Psoas muscle (tissue), 8 donors: Measurements from ENCODE around the gene DMD. TPM values are rescaled to one million over a fixed set of nuclear protein-coding genes. Genes with fewer than 3 reads are reported as not detected.

ENCODE experiments used
- ATAC-seq, 4 donors: fragments of 200-7000 bp; cut with Tn5 transposase; one replicate each; pipeline ENCODE4 v1.9.1; 2020; ENCODE audit warnings: moderate library complexity in 3 of 4, mild to moderate bottlenecking in 2 of 4
- DNase-seq, 2 donors: peaks; one replicate each; pipeline ENCODE4 v3.0.0-alpha.2; 2020
- H3K27ac ChIP-seq: fragments of 200-600 bp; one replicate; pipeline ENCODE4 v1.8.0; 2022
- H3K27me3 ChIP-seq, 3 donors: fragments of 200-600 bp in 1 of 3; one replicate each; pipeline versions ENCODE4 v1.6.1 to v1.8.0; 2013 to 2022; ENCODE audit warnings: low read length in 2 of 3, mild to moderate bottlenecking in 2 of 3, moderate library complexity in 1 of 3; ENCODE audit not compliant: insufficient read depth in 3 of 3
- H3K36me3 ChIP-seq, 2 donors: fragments of 200-600 bp in 1 of 2; one replicate each; pipeline versions ENCODE4 v1.6.1 to v1.8.0; 2013 to 2022; ENCODE audit warnings: low read depth in 1 of 2, mild to moderate bottlenecking in 1 of 2, moderate library complexity in 1 of 2; ENCODE audit not compliant: insufficient read depth in 1 of 2
- H3K4me1 ChIP-seq: fragments of 200-600 bp; one replicate; pipeline ENCODE4 v1.8.0; 2022
- H3K4me3 ChIP-seq: fragments of 200-600 bp; one replicate; pipeline ENCODE4 v1.8.0; 2022; ENCODE audit warnings: mild to moderate bottlenecking
- H3K9me3 ChIP-seq: fragments of 200-600 bp; one replicate; pipeline ENCODE4 v1.8.0; 2022
- WGBS, 3 donors: extraction: QIAGEN DNeasy Blood & Tissue Kit; methylation state at CpG; one replicate each; pipeline versions ENCODE4 v1.1.6 to v1.1.7; 2013; 5-methylcytosine and 5-hydroxymethylcytosine counted together
- intact Hi-C, 2 donors: fragments of 100-400 bp; cut with DNase I; formaldehyde crosslinking; loops; one replicate each; pipeline versions ENCODE4 v1.11.0 to v1.14.2; 2022
- polyA plus RNA-seq, 3 donors: library from polyadenylated mRNA; stranded (reverse); fragments of 200-250 nt; gene quantifications; one replicate each; pipeline ENCODE4 v1.2.3, GENCODE V29; 2013
- total RNA-seq, 4 donors: library from RNA; stranded (reverse); fragmentation: NEBNext Ultra II Directional in 2 of 4; extraction: Animal tissue kit (Norgen Biotek cat#: 25700) in 2 of 4; gene quantifications; one replicate each; pipeline versions ENCODE4 v1.2.1 to v1.2.4, GENCODE V29; 2021 to 2023
- TF ChIP-seq, protein P1 (sequence below): fragments of 200-600 bp; IDR thresholded peaks from one replicate; pipeline ENCODE4 v1.8.0; 2022; ENCODE audit warnings: antibody characterized with exemption
- donor health status: healthy with polysubstance abuse.
- donor health status: DM: no; HTN: no; CAD: no; lungs with moderate emphysema.
- donor health status: Bipolar disorder and iron deficiency.
- donor health status: healthy.
- donor health status: DM: yes; HTN: yes; CAD: no.
- donor health status: DM: no; HTN: no; CAD: no.
- donor health status: DM: no; HTN: no; CAD: no.
- donor health status: DM: yes; HTN: yes; CAD: no.

Gene DMD
- total and polyA plus RNA-seq, 7 donors = 6.8 to 170 (median 86.5) TPM

DNA sequence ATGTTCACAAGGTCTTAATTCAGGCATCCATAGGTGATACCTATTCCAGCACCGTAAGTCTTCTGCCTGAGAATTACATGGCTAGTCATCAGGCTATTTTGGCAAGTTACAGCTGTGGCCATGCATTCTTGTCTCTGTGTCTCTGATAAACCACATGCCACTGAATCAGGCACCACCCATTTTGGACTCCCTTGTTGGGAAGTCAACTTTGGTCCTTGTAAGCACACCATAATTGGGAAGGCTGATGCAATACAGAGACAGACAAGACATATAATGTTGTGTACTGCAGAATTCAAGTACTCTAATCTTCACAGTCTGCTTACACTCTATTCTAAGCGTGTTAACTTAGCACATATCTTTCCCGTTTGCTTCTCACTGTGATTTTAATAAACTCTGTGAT is 1655.8 kb downstream of the DMD start:
- H3K4me3 ChIP-seq = no peak overlapping the region
- DNase-seq (no peak), ATAC-seq (peak; percentile 89 to 96 (median 90))
- H3K36me3 ChIP-seq = no peaks in the 10 kb centered on the region
- H3K27ac ChIP-seq = no peak overlapping the region
- 60 to 78% (median 65%) methylated on average over 3 of the region's 3 CpGs for whole genome bisulfite sequencing, 3 donors
- no peaks in the 10 kb centered on the region for H3K4me1 ChIP-seq
- no peaks in the 10 kb centered on the region for H3K9me3 ChIP-seq
- TF ChIP-seq, protein P1, sequence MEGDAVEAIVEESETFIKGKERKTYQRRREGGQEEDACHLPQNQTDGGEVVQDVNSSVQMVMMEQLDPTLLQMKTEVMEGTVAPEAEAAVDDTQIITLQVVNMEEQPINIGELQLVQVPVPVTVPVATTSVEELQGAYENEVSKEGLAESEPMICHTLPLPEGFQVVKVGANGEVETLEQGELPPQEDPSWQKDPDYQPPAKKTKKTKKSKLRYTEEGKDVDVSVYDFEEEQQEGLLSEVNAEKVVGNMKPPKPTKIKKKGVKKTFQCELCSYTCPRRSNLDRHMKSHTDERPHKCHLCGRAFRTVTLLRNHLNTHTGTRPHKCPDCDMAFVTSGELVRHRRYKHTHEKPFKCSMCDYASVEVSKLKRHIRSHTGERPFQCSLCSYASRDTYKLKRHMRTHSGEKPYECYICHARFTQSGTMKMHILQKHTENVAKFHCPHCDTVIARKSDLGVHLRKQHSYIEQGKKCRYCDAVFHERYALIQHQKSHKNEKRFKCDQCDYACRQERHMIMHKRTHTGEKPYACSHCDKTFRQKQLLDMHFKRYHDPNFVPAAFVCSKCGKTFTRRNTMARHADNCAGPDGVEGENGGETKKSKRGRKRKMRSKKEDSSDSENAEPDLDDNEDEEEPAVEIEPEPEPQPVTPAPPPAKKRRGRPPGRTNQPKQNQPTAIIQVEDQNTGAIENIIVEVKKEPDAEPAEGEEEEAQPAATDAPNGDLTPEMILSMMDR = no peak
- no peaks in the 10 kb centered on the region for H3K27me3 ChIP-seq
- intact Hi-C loops = no loop called here

DNA sequence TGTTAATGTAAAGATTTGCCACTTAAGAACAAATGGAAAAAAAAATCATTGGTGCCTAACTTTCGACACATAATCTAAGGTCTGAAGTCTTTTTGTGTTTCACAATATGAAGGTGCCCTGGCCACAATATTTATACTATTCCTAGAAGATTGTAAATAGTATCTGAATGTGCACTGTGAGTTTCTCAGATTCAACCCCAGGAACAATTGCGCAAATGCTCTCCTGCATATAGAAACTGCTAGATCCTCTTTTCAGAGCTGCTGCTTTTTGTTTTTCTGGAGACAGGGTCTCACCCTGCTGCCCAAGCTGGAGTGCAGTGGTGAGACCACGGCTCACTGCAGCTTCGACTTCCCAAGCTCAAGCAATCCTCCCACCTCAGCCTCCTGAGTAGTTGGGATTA is 1659.4 kb downstream of the DMD start:
- no peaks in the 10 kb centered on the region for H3K27me3 ChIP-seq
- ATAC-seq = no peak
- DNase-seq = no peak
- no peaks in the 10 kb centered on the region for H3K9me3 ChIP-seq
- H3K27ac ChIP-seq = no peak overlapping the region
- H3K4me1 ChIP-seq = no peaks in the 10 kb centered on the region
- TF ChIP-seq, protein P1 = no peak
- intact Hi-C loops = no loop called here
- WGBS, 3 donors = 88 to 95% (median 91%) methylated on average over 4 of the region's 4 CpGs
- no peak overlapping the region for H3K4me3 ChIP-seq
- H3K36me3 ChIP-seq = no peaks in the 10 kb centered on the region

DNA sequence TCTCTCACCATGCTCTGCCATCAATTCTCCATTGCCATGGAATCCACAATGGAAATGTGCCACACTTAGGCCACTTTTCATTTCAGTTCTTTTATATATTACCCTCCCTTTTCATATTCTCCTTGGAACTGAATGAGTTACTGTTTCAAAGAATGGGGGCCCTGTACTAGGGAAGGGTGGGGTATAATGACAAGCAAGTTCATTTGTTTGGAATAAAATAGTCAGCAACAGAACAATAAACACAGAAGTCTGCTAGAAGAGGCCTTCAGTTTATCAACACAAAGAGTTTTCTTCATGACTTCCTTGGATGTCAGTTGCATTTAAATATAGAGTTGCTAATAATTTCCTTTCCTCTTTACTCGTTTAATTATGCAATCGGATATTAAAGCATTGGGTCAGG is 1661.2 kb downstream of the DMD start:
- Histone ChIP-seq H3K27ac (no peak overlapping the region), H3K27me3 (no peaks in the 10 kb centered on the region), H3K4me1 (no peaks in the 10 kb centered on the region), H3K36me3 (no peaks in the 10 kb centered on the region), H3K9me3 (no peaks in the 10 kb centered on the region), H3K4me3 (no peak overlapping the region)
- ATAC-seq (no peak), DNase-seq (no peak)
- intact Hi-C loops = no loop called here
- 59 to 72% (median 59%) methylated on average over 2 of the region's 2 CpGs for WGBS, 3 donors
- TF ChIP-seq, protein P1 = no peak

DNA sequence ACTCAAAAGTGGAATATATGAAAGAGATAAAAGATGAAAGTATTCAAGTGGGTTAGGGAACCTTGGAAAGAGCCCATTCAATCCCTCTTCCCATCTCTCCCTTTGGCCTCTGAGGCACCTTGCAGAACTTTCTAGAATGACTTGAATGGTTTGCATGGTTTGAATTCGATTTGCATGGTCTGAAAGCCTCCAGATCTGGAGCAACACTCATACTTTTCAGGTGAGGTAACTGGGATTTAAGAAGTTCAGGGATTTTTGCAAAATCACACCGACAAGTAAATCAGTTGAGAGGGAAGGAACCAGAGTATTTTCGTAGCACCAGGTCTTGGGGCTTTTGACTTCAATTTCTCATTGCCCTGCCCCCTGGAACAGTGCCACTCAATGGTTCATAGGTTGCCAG is 1663.5 kb downstream of the DMD start:
- TF ChIP-seq, protein P1 = no peak
- 40 to 47% (median 47%) methylated on average over 3 of the region's 3 CpGs for WGBS, 3 donors
- Histone ChIP-seq H3K27me3 (no peaks in the 10 kb centered on the region), H3K4me3 (no peak overlapping the region), H3K36me3 (no peaks in the 10 kb centered on the region), H3K27ac (no peak overlapping the region), H3K9me3 (no peaks in the 10 kb centered on the region), H3K4me1 (no peaks in the 10 kb centered on the region)
- intact Hi-C loops = no loop called here
- no peak for ATAC-seq
- DNase-seq = no peak

DNA sequence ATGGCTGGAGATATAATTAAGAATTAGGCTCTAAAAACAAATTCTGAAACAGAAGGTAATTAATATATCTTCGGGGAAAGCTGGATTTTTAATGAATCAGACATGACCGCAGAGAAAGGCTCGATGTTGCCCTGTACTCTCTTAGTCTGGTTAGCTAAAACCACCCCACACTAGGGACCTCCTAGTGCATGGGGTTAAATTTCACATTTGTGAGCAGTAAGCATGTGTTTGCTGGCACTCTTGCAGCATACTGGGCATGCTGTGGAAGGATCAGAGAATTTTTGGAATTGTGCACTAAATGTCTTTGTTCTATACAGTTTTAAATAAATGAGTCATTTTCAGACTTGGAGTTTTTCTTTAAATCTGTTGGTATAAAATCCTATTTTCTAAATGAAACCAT is 1663.9 kb downstream of the DMD start:
- no peak overlapping the region for H3K27ac ChIP-seq
- intact Hi-C loops = no loop called here
- no peak for DNase-seq
- H3K9me3 ChIP-seq = no peaks in the 10 kb centered on the region
- WGBS, 3 donors = 40 to 61% (median 58%) methylated on average over 3 of the region's 3 CpGs
- H3K4me1 ChIP-seq = no peaks in the 10 kb centered on the region
- H3K36me3 ChIP-seq = no peaks in the 10 kb centered on the region
- H3K27me3 ChIP-seq = no peaks in the 10 kb centered on the region
- H3K4me3 ChIP-seq = no peak overlapping the region
- TF ChIP-seq, protein P1 = no peak
- ATAC-seq = peak in 1 of 4 donors; percentile 38
